Measurements from ENCODE around the gene PCP4. TPM values are rescaled to one million over a fixed set of nuclear protein-coding genes. Genes with fewer than 3 reads are reported as not detected.

Gene PCP4
- total and polyA plus RNA-seq, 10 donors, result 0.98 to 5.4 (median 1.7) TPM; not detected in 5

- WGBS, 5 donors, result 70 to 79% (median 75%) methylated on average over 4 of the region's 4 CpGs
- Histone ChIP-seq H3K4me3 (no peak overlapping the region), H3K27me3 (replicated peaks in 1 of 7) (peaks cover 0 to 9% (median 0%) of the 10 kb centered on the region in 7 donors), H3K27ac (no peak overlapping the region), H3K36me3 (no peaks in the 10 kb centered on the region), H3K9me3 (no peaks in the 10 kb centered on the region), H3K4me1 (no peaks in the 10 kb centered on the region)
- TF ChIP-seq POLR2AphosphoS5 (IDR thresholded peaks at IDR 0.05) (no peak), POLR2A (IDR thresholded peaks at IDR 0.05) (no peak), CTCF (IDR thresholded peaks at IDR 0.05 in 8 of 11, conservative IDR thresholded peaks at IDR 0.05 in 3 of 11) (no peak)
- intact Hi-C loops (cut with DNase I; ENCODE audit: low total_unique reads), result no loop called here
- DNase-seq, result no peak
Measured at GRCh38 chr21:39843483-39843882, 23.8 kb upstream of the PCP4 start.

GRCh38 chr21:39843916-39844315 is 23.3 kb upstream of the PCP4 start:
- intact Hi-C loops (cut with DNase I; ENCODE audit: low total_unique reads), result no loop called here
- Histone ChIP-seq H3K27me3 (replicated peaks in 1 of 7) (peaks cover 0 to 9% (median 0%) of the 10 kb centered on the region in 7 donors), H3K36me3 (no peaks in the 10 kb centered on the region), H3K4me3 (no peak overlapping the region), H3K27ac (no peak overlapping the region), H3K4me1 (no peaks in the 10 kb centered on the region), H3K9me3 (no peaks in the 10 kb centered on the region)
- DNase-seq, result no peak
- TF ChIP-seq CTCF (IDR thresholded peaks at IDR 0.05 in 8 of 11, conservative IDR thresholded peaks at IDR 0.05 in 3 of 11) (no peak), POLR2AphosphoS5 (IDR thresholded peaks at IDR 0.05) (no peak), POLR2A (IDR thresholded peaks at IDR 0.05) (no peak)
- WGBS, 5 donors, result 81 to 85% (median 81%) methylated on average over 5 of the region's 5 CpGs

- WGBS, 5 donors, result 75 to 82% (median 78%) methylated on average over 6 of the region's 6 CpGs
- Histone ChIP-seq H3K27ac (no peak overlapping the region), H3K4me1 (no peaks in the 10 kb centered on the region), H3K27me3 (replicated peaks in 1 of 7) (peaks cover 0 to 9% (median 0%) of the 10 kb centered on the region in 7 donors), H3K9me3 (no peaks in the 10 kb centered on the region), H3K36me3 (no peaks in the 10 kb centered on the region), H3K4me3 (no peak overlapping the region)
- intact Hi-C loops (cut with DNase I; ENCODE audit: low total_unique reads), result no loop called here
- no peak for DNase-seq
- no peak for TF ChIP-seq CTCF (IDR thresholded peaks at IDR 0.05 in 8 of 11, conservative IDR thresholded peaks at IDR 0.05 in 3 of 11)
- no peak for TF ChIP-seq POLR2A (IDR thresholded peaks at IDR 0.05)
- no peak for TF ChIP-seq POLR2AphosphoS5 (IDR thresholded peaks at IDR 0.05)
Measured at GRCh38 chr21:39845571-39846130, 21.6 kb upstream of the PCP4 start.

- peaks cover 0 to 3% (median 0%) of the 10 kb centered on the region in 7 donors for H3K27me3 ChIP-seq (replicated peaks in 1 of 7)
- no peak overlapping the region for H3K4me3 ChIP-seq
- intact Hi-C loops (cut with DNase I; ENCODE audit: low total_unique reads), result no loop called here
- no peak overlapping the region for H3K27ac ChIP-seq
- H3K4me1 ChIP-seq, result no peaks in the 10 kb centered on the region
- no peaks in the 10 kb centered on the region for H3K36me3 ChIP-seq
- 77 to 87% (median 81%) methylated on average over 6 of the region's 6 CpGs for WGBS, 5 donors
- H3K9me3 ChIP-seq, result no peaks in the 10 kb centered on the region
- no peak for DNase-seq
- TF ChIP-seq POLR2A (IDR thresholded peaks at IDR 0.05) (no peak), CTCF (IDR thresholded peaks at IDR 0.05 in 8 of 11, conservative IDR thresholded peaks at IDR 0.05 in 3 of 11) (no peak), POLR2AphosphoS5 (IDR thresholded peaks at IDR 0.05) (no peak)
Measured at GRCh38 chr21:39847877-39848276, 19.4 kb upstream of the PCP4 start.

All from spleen (tissue), 11 donors.